GM23338 (cell line): ENCODE data around the gene NOP10. TPM values are rescaled to one million over a fixed set of nuclear protein-coding genes. Genes with fewer than 3 reads are reported as not detected.

Source experiments
- ATAC-seq: fragments of 200-7000 bp; cut with Tn5 transposase; 3 replicates; pipeline ENCODE4 v1.9.1; 2020
- DNase-seq: peaks from one replicate; pipeline ENCODE4 v3.0.0-alpha.2; 2015; ENCODE audit warnings: low spot score
- H2AFZ ChIP-seq: fragments of 200-600 bp; sonication (generic); 2 replicates; pipeline ENCODE4 v1.8.0; 2016; ENCODE audit warnings: antibody characterized with exemption, mild to moderate bottlenecking, moderate library complexity
- H3F3A ChIP-seq: fragments of 200-600 bp; sonication (generic); replicated peaks from 2 replicates; pipeline ENCODE4 v1.8.0; 2017; ENCODE audit warnings: antibody characterized with exemption, mixed run types, low read depth
- H3K27ac ChIP-seq: fragments of 200-600 bp; sonication (generic); 2 replicates; pipeline ENCODE4 v1.6.1; 2016; ENCODE audit warnings: low read depth
- H3K27me3 ChIP-seq: fragments of 200-600 bp; sonication (generic); 2 replicates; pipeline ENCODE4 v1.8.0; 2016; ENCODE audit warnings: mild to moderate bottlenecking, mixed run types, moderate library complexity; ENCODE audit not compliant: insufficient read depth
- H3K36me3 ChIP-seq: fragments of 200-600 bp; sonication (generic); 2 replicates; pipeline ENCODE4 v1.8.0; 2016; ENCODE audit warnings: mild to moderate bottlenecking; ENCODE audit not compliant: insufficient read depth
- H3K4me1 ChIP-seq: fragments of 200-600 bp; sonication (generic); 2 replicates; pipeline ENCODE4 v1.8.0; 2016; ENCODE audit warnings: mild to moderate bottlenecking, moderate library complexity; ENCODE audit not compliant: insufficient read depth
- H3K4me2 ChIP-seq: fragments of 200-600 bp; sonication (generic); 2 replicates; pipeline ENCODE4 v1.7.1; 2017; ENCODE audit warnings: mixed run types
- H3K4me3 ChIP-seq: fragments of 200-600 bp; sonication (generic); 2 replicates; pipeline ENCODE4 v1.6.1; 2016; ENCODE audit warnings: mixed run types
- H3K79me2 ChIP-seq: fragments of 200-600 bp; sonication (generic); replicated peaks from 2 replicates; pipeline ENCODE4 v1.8.0; 2017; ENCODE audit warnings: mild to moderate bottlenecking; ENCODE audit not compliant: insufficient read depth
- H3K9me2 ChIP-seq: fragments of 200-600 bp; sonication (generic); 2 replicates; pipeline ENCODE4 v1.8.0; 2017; ENCODE audit not compliant: insufficient read depth
- H4K20me1 ChIP-seq: fragments of 200-600 bp; sonication (generic); replicated peaks from 2 replicates; pipeline ENCODE4 v1.8.0; 2017; ENCODE audit warnings: mild to moderate bottlenecking; ENCODE audit not compliant: insufficient read depth
- H3K27ac Mint-ChIP-seq: 2 replicates; pipeline ENCODE4 v1.8.0; 2020; ENCODE audit warnings: inconsistent platforms, mild to moderate bottlenecking, moderate library complexity, mixed read lengths
- H3K27me3 Mint-ChIP-seq: 3 replicates; pipeline ENCODE4 v1.8.0; 2022; ENCODE audit warnings: low read depth, mild to moderate bottlenecking, moderate library complexity, mixed read lengths, inconsistent platforms; ENCODE audit not compliant: insufficient read depth, poor library complexity
- H3K36me3 Mint-ChIP-seq: 3 replicates; pipeline ENCODE4 v1.8.0; 2021; ENCODE audit warnings: low read depth, mild to moderate bottlenecking, inconsistent platforms, moderate library complexity, mixed read lengths
- H3K4me1 Mint-ChIP-seq: 3 replicates; pipeline ENCODE4 v1.8.0; 2020; ENCODE audit warnings: mild to moderate bottlenecking, inconsistent platforms, mixed read lengths
- H3K4me3 Mint-ChIP-seq: 3 replicates; pipeline ENCODE4 v1.8.0; 2021; ENCODE audit warnings: moderate library complexity, mild to moderate bottlenecking, inconsistent platforms, mixed read lengths
- H3K9me3 Mint-ChIP-seq: 3 replicates; pipeline ENCODE4 v1.8.0; 2020; ENCODE audit warnings: moderate library complexity, mild to moderate bottlenecking, inconsistent platforms, mixed read lengths
- CREB1 ChIP-seq: fragments of 250-450 bp; sonication (Bioruptor Pico); IDR thresholded peaks from 2 replicates; pipeline ENCODE4 v1.5.0; 2020; ENCODE audit warnings: low read depth, mild to moderate bottlenecking, moderate library complexity
- CTCF ChIP-seq, 2 experiments: fragments of 200-600 bp in 1 of 2; sonication (generic) in 1 of 2; conservative IDR thresholded peaks; 2 replicates each; pipeline versions ENCODE4 v1.5.1 to v1.6.1; 2016 to 2017; ENCODE audit warnings: antibody characterized with exemption in 2 of 2, low read depth in 2 of 2, mild to moderate bottlenecking in 2 of 2, moderate library complexity in 1 of 2
- ETS1 ChIP-seq: IDR thresholded peaks from 2 replicates; pipeline ENCODE4 v1.6.1; 2016; ENCODE audit warnings: antibody characterized with exemption
- EZH2 ChIP-seq: fragments of 200-600 bp; sonication (generic); IDR thresholded peaks from one replicate; pipeline ENCODE4 v1.8.0; 2017; ENCODE audit warnings: antibody characterized with exemption, mild to moderate bottlenecking, low read depth; ENCODE audit not compliant: unreplicated experiment
- EZH2phosphoT487 ChIP-seq: fragments of 200-600 bp; sonication (generic); IDR thresholded peaks from one replicate; pipeline ENCODE4 v1.8.1; 2018; ENCODE audit warnings: antibody characterized with exemption; ENCODE audit not compliant: unreplicated experiment
- JUNB ChIP-seq: IDR thresholded peaks from one replicate; pipeline ENCODE4 v1.6.1; 2016; ENCODE audit warnings: antibody characterized with exemption; ENCODE audit not compliant: unreplicated experiment
- NANOG ChIP-seq: IDR thresholded peaks from 2 replicates; pipeline ENCODE4 v1.6.1; 2016; ENCODE audit warnings: antibody characterized with exemption, borderline replicate concordance
- POLR2AphosphoS5 ChIP-seq: IDR thresholded peaks from 2 replicates; pipeline ENCODE4 v1.6.1; 2016; ENCODE audit warnings: antibody characterized with exemption, low read depth
- REST ChIP-seq: IDR thresholded peaks from one replicate; pipeline ENCODE4 v1.6.1; 2018; ENCODE audit warnings: antibody characterized with exemption; ENCODE audit not compliant: unreplicated experiment
- STAT1 ChIP-seq: IDR thresholded peaks from one replicate; pipeline ENCODE4 v1.6.1; 2016; ENCODE audit warnings: antibody characterized with exemption; ENCODE audit not compliant: unreplicated experiment
- ZNF114 ChIP-seq: fragments of 250-450 bp; sonication (Bioruptor Pico); IDR thresholded peaks from 2 replicates; pipeline ENCODE4 v1.5.0; 2020; ENCODE audit warnings: mild to moderate bottlenecking, moderate library complexity
- ZNF331 ChIP-seq: fragments of 250-450 bp; sonication (Bioruptor Pico); IDR thresholded peaks from 2 replicates; pipeline ENCODE4 v1.5.0; 2020; ENCODE audit warnings: low read depth, mild to moderate bottlenecking, moderate library complexity
- polyA plus RNA-seq: library from polyadenylated mRNA; unstranded; fragments of >200 nt; fragmentation: Nextera tagmentation; extraction: Ambion mirVana; gene quantifications from 2 replicates; pipeline ENCODE4 v1.2.1, GENCODE V29; 2016
- total RNA-seq: library from RNA; depleted of rRNA; stranded (reverse); fragments of >200 nt; shearing (Covaris generic); gene quantifications from 2 replicates; pipeline ENCODE4 v1.2.3, GENCODE V29; 2014

The NOP10 gene
- total and polyA plus RNA-seq, 2 experiments from 2014 or later = 417 to 718 TPM

- Mint-ChIP-seq H3K36me3 (no peaks in the 10 kb centered on the region), H3K4me1 (peaks cover 7% of the 10 kb centered on the region), H3K4me3 (no peak overlapping the region), H3K27me3 (peaks cover 1% of the 10 kb centered on the region), H3K9me3 (no peaks in the 10 kb centered on the region; the same call in 2 of the 3 replicates), H3K27ac (no peak overlapping the region)
- Histone ChIP-seq H3K4me2 (no peak overlapping the region), H3K4me1 (peaks cover 11% of the 10 kb centered on the region), H3K27me3 (no peaks in the 10 kb centered on the region), H4K20me1 (peaks cover 6% of the 10 kb centered on the region; the same call in 1 of the 2 replicates), H2AFZ (no peak overlapping the region), H3K4me3 (no peak overlapping the region), H3K36me3 (no peaks in the 10 kb centered on the region), H3K79me2 (no peaks in the 10 kb centered on the region), H3K27ac (no peak overlapping the region), H3F3A (no peaks in the 10 kb centered on the region), H3K9me2 (no peaks in the 10 kb centered on the region)
- no peak for DNase-seq
- no peak for ATAC-seq
- no peak for TF ChIP-seq STAT1
- TF ChIP-seq ETS1 = no peak
- no peak for TF ChIP-seq POLR2AphosphoS5
- TF ChIP-seq NANOG = no peak
- TF ChIP-seq ZNF114 (CRISPR knock-in tag) = no peak
- no peak for TF ChIP-seq CTCF (conservative IDR thresholded peaks at IDR 0.05; ENCODE audit: low read depth in 2 of 2)
- TF ChIP-seq CREB1 (CRISPR knock-in tag) = no peak
- no peak for TF ChIP-seq REST
- TF ChIP-seq ZNF331 (CRISPR knock-in tag) = no peak
Observed at GRCh38 chr15:34332553-34333120, 10.3 kb downstream of the NOP10 start.

- no peaks in the 10 kb centered on the region for H3K9me3 Mint-ChIP-seq
- peaks cover 9% of the 10 kb centered on the region for H3K4me1 ChIP-seq
- no peak for DNase-seq
- no peak overlapping the region for H2AFZ ChIP-seq
- no peak overlapping the region for H3K27ac Mint-ChIP-seq
- peaks cover 3% of the 10 kb centered on the region for H3K4me1 Mint-ChIP-seq
- H3K4me3 Mint-ChIP-seq = no peak overlapping the region
- H3K27ac ChIP-seq = no peak overlapping the region
- no peaks in the 10 kb centered on the region for H3K27me3 Mint-ChIP-seq
- H3K9me2 ChIP-seq = no peaks in the 10 kb centered on the region
- H3K36me3 Mint-ChIP-seq = no peaks in the 10 kb centered on the region
- H3K4me2 ChIP-seq = no peak overlapping the region
- H3F3A ChIP-seq = no peaks in the 10 kb centered on the region
- H3K4me3 ChIP-seq = no peak overlapping the region
- H3K36me3 ChIP-seq = no peaks in the 10 kb centered on the region
- no peaks in the 10 kb centered on the region for H3K79me2 ChIP-seq
- H3K27me3 ChIP-seq = no peaks in the 10 kb centered on the region
- H4K20me1 ChIP-seq = peaks cover 6% of the 10 kb centered on the region; the same call in 1 of the 2 replicates
- no peak for ATAC-seq
- TF ChIP-seq EZH2 (no peak), ZNF331 (CRISPR knock-in tag) (no peak), JUNB (no peak), REST (no peak), POLR2AphosphoS5 (no peak), EZH2phosphoT487 (no peak), ZNF114 (CRISPR knock-in tag) (no peak), CREB1 (CRISPR knock-in tag) (no peak), STAT1 (no peak)
Observed at GRCh38 chr15:34331809-34332208, 11.1 kb downstream of the NOP10 start.
